GM03348 (cell line): Measurements from ENCODE around the gene GALNT10.
A peak's percentile ranks its signal among the peaks of the same experiment; 100 is the strongest.

Experiments used
- DNase-seq: peaks from one replicate; pipeline ENCODE4 v3.0.0; 2012; ENCODE audit warnings: low spot score

Gene GALNT10

GRCh38 chr5:154356020-154356655, 165.6 kb downstream of the GALNT10 start:
- DNase-seq, result peak; percentile 83

GRCh38 chr5:154356958-154357357, 166.4 kb downstream of the GALNT10 start:
- DNase-seq, result no peak

GRCh38 chr5:154358516-154359220, 168.1 kb downstream of the GALNT10 start:
- DNase-seq, result no peak

- no peak for DNase-seq
Measured at GRCh38 chr5:154359221-154359573, 168.7 kb downstream of the GALNT10 start.

- DNase-seq, result peak; percentile 37
Measured at GRCh38 chr5:154360241-154360640, 169.7 kb downstream of the GALNT10 start.

DNA sequence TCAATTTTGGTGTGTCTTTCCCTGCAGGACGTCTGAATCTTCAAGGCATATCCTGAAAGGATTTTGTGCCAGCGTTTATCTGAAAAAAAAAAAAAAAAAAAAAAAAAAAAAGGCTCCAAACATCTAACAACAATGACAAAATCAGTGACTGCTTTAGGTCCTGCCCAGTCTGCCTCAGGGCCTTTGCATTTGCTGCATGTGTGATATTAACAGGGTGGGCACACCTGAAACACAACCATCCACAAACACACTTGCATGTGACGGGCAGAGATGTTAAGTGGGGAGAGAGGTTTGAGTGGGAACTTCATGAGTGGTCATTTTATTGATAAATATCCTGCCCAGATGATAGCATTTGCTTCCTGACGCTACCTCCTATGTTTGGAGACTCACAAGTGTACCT, 172.9 kb downstream of the GALNT10 start:
- no peak for DNase-seq

GRCh38 chr5:154364771-154365170, 174.2 kb downstream of the GALNT10 start:
- no peak for DNase-seq

DNA sequence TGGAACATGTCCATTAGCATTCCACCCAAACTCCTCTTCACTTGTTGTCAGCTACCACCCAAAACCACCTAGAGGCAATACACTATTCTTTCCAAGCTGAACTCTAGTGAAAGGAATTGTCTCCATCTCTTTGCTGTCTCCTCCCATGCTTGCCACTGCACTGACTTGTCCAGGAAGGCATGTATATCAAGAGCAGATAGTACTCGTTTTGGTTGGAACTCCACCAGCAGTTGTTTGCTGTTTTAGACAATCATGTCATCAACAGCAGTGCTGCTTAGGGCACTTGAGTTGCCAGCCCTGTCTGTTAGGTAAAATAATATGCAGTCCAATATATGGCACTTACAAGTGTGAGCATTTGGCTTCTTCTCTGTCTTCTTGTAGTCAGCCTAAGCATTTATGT, 175.3 kb downstream of the GALNT10 start:
- DNase-seq, result no peak

DNA sequence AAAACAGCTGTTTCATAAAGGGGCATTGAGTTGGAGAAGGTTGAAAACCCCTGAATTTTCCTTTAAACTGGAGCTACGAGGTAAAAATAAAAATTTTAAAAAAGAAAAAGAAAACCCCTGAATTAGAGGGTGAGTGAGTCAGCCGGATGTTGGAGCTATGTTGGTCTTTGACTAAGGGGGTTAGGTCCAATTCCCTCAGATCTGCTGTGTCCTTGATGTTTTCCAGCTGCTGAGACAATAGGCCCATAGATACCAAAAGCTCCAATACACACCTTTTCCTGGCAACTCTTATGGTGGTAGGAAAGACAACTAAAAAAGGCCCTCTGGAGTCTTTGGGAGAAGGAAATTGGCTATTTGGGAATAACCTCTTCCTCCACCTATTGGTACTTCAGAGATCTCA, 175.8 kb downstream of the GALNT10 start:
- no peak for DNase-seq

GRCh38 chr5:154367101-154367500, 176.6 kb downstream of the GALNT10 start:
- DNase-seq, result no peak

DNA sequence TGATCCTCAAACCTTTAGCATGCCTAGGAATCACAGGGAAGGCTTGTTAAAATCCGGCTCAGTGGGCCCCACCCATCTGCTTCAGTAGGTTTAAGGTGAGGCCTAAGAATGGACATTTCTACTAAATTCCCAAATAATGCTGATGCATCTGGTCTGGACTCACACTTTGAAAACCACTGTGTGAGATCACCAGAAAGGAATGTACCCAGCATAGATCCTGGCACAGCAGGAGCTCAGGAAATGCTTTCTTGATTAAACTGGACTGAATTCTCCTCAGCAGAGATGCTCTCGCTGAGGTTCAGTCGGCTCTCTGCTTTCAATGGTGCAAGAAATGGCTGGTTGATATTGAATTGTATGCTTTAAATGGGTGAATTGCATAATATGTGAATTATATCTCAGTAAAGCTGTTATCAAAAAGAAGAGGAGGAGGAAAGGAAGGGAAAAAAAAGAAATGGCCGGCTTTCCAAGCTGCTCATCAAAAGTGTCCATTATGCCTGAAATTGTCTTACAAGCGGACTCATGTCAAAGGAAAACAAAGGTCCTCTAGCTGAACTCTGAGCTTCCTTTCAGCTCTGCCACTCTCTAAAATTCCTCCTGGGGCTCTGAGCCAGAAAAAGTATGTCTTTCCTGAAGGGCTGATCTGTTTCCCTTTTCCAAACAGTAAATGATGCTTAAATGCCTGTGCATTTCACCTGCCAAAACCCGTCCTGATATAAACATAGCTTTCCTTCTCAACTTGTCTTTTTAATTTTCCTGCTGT, 177.7 kb downstream of the GALNT10 start:
- peak; percentile 90 for DNase-seq

GRCh38 chr5:154369682-154370081, 179.1 kb downstream of the GALNT10 start:
- peak; percentile 42 for DNase-seq

GRCh38 chr5:154370119-154370518, 179.6 kb downstream of the GALNT10 start:
- peak; percentile 49 for DNase-seq

DNA sequence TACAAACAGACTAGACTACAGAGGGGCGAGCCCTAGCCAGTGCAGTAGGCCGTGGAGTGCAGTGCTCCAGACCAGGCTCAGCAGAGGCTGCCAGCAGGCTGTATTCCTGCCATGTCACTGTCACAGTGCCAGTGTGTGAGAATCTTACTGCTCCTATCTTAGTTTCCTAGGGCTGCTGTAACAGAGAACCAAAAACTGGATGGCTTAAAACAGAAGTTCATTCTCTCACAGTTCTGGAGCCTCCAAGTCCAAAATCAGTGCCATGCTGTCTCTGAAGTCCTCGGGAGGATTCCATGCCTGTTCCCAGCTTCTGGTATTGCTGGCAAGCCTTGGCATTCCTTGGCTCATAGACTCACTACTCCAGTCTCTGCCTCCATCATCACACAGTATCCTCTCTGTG, 180.3 kb downstream of the GALNT10 start:
- no peak for DNase-seq

DNA sequence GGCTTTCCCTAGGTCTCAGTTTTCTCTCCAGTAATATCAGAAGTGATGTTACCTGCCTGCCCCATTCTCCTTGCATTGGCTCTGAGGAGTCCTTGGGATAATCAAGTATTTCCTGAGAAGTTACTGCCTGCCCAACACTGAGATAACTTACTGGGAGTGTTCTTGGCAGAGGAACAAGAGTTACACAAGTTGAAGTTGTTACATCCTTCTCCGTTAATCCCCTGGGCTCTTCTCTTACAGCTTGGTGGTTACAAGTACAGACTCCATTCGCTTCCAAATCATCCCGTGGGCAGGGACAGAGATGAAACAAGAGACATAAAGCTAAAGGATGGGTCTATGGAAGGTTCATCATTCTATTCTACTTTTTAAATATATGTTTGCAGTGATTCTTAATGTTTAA, 181.2 kb downstream of the GALNT10 start:
- peak; percentile 84 for DNase-seq

DNA sequence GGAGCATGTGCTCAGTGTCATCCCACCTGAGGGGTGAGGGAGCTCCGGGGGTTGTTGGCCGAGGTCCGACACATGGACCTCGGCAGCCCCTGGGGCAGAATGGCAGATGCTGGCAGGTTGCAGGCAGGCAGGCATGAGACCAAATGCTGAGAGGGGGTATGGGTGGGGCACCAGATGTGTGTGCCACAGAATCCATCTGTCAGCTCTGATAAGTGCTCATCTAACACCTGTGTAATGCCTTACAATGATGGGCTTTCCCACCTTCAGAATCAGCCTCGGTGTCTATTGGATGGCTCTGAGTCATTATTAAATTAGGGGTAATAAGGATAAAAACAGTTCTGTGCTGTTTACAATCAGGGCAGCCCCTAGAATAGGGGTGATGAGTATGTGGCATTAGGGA, 182.1 kb downstream of the GALNT10 start:
- DNase-seq, result no peak

GRCh38 chr5:154373326-154373725, 182.8 kb downstream of the GALNT10 start:
- DNase-seq, result no peak

DNA sequence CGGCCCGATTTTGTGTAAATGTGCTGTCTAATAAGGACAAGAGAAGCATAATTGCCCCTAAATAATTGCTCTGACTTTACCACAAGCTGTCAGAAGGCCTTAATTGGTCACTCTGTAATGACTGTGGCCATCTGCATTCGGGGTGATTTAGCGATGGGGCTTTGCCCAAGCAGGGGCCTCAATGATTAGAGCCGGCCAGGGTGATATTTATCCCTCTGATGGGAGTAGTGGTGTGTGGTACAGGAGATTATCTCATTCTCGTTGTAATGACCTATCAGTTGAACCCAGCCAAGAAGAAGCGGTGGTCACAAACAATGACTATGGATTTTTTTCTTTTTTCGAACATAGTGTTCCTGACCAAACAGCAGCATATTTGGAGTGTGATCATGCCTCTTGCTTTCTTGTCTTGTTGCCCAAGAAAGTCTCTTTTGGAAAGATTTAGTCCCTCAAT, 183.2 kb downstream of the GALNT10 start:
- no peak for DNase-seq

DNA sequence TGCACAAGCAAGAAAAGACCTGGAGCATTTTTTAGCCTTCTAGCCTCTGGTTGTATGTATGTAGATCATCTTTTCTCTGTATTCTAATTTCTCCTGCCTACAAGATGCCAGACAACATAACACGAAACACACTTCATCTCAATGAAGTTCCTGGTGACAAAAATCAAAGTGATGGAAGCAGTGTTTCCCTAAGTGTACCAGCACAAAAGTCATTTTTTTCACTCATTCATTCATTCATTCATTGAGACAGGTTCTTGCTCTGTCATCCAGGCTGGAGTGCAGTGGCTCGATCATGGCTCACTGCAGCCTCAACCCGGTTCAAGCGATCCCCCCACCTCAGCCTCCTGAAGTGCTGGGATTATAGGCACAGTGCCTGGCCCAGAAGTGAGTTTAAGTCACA, 183.7 kb downstream of the GALNT10 start:
- no peak for DNase-seq

GRCh38 chr5:154375329-154376008, 184.9 kb downstream of the GALNT10 start:
- DNase-seq, result peak; percentile 72

- DNase-seq, result no peak
Measured at GRCh38 chr5:154376481-154376880, 185.9 kb downstream of the GALNT10 start.

GRCh38 chr5:154377754-154378533, 187.4 kb downstream of the GALNT10 start:
- no peak for DNase-seq
